Endothelial cell of hepatic sinusoid (primary cell): Measurements from ENCODE around the gene SEMA5B.

ENCODE experiments used
- in situ Hi-C: cut with HindIII; loops from 2 replicates; pipeline ENCODE4 v1.10.0; 2017; ENCODE audit warnings: low sequenced_read_pairs

Gene SEMA5B, protein sequence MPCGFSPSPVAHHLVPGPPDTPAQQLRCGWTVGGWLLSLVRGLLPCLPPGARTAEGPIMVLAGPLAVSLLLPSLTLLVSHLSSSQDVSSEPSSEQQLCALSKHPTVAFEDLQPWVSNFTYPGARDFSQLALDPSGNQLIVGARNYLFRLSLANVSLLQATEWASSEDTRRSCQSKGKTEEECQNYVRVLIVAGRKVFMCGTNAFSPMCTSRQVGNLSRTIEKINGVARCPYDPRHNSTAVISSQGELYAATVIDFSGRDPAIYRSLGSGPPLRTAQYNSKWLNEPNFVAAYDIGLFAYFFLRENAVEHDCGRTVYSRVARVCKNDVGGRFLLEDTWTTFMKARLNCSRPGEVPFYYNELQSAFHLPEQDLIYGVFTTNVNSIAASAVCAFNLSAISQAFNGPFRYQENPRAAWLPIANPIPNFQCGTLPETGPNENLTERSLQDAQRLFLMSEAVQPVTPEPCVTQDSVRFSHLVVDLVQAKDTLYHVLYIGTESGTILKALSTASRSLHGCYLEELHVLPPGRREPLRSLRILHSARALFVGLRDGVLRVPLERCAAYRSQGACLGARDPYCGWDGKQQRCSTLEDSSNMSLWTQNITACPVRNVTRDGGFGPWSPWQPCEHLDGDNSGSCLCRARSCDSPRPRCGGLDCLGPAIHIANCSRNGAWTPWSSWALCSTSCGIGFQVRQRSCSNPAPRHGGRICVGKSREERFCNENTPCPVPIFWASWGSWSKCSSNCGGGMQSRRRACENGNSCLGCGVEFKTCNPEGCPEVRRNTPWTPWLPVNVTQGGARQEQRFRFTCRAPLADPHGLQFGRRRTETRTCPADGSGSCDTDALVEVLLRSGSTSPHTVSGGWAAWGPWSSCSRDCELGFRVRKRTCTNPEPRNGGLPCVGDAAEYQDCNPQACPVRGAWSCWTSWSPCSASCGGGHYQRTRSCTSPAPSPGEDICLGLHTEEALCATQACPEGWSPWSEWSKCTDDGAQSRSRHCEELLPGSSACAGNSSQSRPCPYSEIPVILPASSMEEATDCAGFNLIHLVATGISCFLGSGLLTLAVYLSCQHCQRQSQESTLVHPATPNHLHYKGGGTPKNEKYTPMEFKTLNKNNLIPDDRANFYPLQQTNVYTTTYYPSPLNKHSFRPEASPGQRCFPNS

DNA sequence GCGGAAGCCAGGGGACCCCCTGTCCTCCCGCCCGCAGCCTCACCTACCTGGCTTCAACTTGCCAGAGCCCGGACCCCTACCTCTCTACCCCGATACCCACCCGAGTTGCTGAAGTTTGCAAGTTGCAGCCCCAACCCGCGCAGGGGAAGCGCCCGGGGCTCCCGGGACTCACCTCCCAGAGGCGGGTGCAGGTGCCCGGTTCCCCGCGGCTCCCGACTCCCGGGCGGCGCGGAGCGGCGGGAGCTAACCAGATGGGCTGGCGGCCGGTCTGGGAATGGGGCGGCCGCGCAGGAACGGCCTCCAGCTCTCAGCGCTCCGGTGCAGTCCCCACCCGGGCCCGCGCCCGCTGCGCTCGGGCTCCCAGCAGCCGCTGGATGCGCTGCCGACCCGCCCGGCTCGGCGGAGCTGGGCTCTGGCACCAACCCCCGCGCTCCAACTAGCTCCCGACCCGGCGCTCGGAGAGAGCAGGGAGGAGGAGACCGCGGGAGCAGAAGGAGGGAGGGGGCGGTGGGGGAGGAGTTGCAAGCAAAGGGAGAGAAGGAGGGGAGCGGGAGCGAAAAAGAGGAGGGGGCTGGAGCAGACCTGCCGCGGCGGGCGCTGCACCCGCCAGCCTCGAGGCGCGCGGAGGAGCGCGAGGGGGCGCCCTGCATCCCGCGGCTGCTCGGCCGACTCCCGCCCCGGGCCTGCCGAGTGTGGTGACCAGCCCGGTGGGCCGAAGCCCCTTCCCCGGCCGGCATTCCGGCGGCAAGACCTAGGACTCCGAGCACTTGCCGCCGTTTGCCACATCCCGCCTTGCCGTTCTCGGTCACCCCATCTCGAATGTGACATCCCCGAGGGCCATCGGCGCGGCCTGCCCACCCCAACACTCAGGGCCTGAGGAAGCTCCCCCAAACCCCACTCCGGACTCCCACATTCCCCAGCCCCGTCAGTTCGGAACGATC lies at the start of gene SEMA5B:
Gene SEMA5B (minus strand): TSS at position 472 of the 941 bp plus-strand sequence. CDS start 66,500 bp downstream, outside the sequence.
- in situ Hi-C loops = no loop called here

DNA sequence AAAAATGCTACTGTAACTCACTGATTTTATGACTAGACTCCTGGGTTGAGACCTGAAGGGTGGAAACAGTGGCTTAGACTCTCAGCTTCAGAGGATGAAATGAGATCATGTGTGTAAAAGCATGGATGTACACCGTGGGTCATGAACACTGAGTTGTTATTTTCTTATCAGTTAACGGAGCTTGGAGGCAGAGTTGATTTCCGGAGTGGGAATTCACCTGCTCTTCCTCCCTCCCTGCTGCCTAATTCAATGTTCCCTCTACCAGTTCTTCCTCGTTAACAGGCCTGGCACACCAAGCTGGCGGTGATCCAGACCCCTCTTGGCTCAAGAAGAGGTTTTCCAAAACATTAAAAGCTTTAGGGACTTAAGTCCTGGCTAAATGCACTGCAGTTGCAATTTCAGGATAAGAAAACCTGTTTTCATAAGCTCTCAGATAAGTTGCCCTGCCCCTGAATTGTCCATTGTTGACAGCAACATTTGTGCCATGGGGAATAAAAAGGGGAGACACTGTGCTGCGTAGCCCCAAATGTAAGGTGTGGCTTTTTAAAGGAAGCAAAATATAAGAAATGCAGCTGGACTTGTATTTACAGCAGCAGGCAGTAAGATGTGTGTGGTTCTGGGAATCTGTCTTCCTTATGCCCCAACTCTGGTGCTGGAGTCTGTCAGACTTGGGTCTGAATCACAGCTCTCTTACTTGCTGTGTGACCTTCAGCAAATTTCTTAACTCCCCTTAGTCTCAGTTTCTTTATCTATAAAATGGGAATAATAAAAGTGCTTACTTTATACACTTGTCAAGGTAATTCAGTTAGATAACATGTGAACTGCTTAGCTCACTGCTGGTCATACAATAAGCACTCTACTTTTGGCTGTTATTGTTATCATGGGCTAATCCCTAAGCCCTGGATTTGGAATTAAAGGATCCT lies 49.2 kb upstream of the SEMA5B start:
- in situ Hi-C loops = no loop called here

DNA sequence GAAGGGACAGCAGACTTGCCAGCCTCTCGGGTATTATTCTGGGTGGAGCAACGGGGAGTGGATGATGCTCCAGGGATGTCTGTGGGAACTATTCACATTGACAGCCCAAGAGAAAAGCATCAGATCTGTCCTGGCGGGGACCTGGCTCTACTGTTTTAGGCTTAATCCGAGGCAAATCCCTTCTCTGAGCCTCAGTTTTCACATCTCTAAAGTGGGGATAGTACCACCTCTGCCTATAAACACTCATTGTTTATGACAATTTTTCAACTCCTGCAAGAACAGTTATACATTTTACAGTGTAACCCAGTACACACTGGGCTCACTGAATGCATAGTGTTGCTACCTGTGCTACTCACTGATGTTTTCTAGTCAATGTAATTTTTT lies 48.5 kb upstream of the SEMA5B start:
- in situ Hi-C loops = no loop called here

GRCh38 chr3:123075359-123075758 lies 47.8 kb upstream of the SEMA5B start:
- in situ Hi-C loops = no loop called here

GRCh38 chr3:123072564-123072963 lies 45.0 kb upstream of the SEMA5B start:
- in situ Hi-C loops = no loop called here

DNA sequence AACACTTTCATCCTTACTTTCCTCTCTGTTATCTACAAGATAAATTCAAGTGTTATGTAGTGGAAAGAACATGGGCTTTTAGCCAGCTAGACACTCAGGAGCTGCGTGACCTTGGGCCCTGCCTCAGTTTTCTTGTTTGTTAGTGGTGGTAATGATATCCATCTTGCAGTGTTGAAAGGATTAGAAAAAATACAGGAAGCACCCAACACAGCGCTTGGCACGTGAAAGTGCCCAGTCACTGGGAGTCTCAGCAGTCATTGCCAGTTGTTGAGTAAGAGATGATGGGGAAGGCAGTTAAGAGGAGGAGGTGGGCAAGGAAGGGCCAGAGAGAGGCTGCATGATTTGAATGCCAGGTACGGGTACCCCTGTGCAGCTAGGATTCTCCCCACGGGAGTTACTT lies 44.6 kb upstream of the SEMA5B start:
- in situ Hi-C loops = no loop called here

GRCh38 chr3:123071581-123071980 lies 44.0 kb upstream of the SEMA5B start:
- in situ Hi-C loops = no loop called here

- in situ Hi-C loops = no loop called here
Measured at GRCh38 chr3:123071146-123071545, 43.6 kb upstream of the SEMA5B start.

- in situ Hi-C loops = no loop called here
Measured at GRCh38 chr3:123070510-123070909, 42.9 kb upstream of the SEMA5B start.

DNA sequence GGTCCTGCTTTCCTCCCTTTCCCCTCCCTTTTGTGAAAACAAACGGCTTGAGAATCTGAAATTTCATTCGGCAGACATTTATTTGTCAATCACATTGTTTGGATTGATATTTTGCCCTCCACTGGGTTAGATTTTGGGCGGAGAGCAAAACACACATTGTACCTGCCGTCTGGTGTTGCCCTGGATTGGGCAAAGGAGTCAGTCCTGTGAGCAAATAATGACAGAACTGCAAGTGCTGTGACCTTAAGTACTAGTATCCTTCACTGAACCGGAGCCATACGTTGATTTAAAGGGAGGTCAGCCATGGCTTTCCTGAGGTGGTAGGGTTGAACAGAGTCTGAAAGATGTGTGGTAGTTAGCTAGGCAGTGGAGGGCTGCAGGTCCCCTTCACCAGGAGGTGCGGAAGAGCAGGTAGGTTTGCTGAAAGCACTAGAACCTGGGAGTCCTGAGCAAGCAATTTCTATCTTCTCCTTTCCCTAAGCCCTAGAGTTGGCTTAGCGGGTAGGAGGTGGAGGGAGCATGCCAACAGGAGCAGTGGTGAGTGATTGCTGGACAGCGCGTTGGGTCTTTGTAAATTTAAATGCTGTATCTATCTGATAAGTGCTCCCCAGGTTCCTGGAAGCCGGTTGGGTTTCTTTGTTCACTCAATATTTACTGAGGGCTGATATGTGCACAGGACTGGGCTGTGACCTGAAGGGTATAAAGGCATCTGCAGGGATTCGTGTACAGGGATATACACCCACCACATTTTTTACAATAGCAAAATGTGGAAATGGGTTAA lies 41.2 kb upstream of the SEMA5B start:
- in situ Hi-C loops = no loop called here

DNA sequence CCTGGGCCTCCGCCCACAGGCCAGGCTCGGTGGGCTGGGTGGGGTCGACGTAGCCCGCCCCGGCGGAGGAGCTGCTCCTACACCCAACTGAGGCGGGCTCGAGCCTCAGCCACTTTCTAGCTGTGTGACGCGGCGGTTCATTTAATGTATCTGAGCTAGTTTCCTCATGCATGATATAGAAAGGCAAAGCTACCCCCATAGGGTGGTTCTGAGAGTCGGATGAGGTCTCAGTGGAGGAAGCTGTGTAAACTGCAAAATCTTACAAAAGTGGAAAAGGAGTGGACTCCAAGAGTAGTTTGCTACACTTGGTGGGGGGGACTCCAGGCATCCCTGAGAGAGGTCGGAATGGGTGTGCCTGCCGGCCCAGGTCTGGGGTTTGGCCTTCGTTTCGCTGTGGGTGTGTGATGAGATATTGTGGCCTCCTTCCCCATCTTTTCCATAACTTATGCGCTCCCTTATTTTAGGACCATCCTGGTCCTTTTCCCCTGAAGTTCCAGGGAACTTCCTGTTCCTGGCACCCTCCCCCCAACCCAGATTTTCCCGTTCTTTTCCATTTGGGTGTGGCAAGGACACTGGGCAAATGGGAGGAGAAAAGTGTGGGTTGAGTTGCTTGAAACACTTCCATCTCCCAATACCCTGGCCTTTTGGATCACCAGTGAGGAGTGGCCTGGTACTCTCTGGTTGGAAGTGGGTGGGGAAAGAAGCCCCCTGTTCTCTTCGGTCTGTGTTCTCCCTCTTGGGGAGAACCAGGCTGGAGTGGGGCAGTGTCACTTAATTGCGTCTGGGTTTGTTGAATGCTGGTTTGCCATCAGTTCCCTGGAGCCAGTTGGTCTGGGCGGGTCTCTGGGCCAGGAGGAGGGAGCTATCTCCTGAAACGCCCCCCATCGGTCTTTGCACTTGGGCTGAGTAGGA lies 40.4 kb upstream of the SEMA5B start:
- in situ Hi-C loops = no loop called here

DNA sequence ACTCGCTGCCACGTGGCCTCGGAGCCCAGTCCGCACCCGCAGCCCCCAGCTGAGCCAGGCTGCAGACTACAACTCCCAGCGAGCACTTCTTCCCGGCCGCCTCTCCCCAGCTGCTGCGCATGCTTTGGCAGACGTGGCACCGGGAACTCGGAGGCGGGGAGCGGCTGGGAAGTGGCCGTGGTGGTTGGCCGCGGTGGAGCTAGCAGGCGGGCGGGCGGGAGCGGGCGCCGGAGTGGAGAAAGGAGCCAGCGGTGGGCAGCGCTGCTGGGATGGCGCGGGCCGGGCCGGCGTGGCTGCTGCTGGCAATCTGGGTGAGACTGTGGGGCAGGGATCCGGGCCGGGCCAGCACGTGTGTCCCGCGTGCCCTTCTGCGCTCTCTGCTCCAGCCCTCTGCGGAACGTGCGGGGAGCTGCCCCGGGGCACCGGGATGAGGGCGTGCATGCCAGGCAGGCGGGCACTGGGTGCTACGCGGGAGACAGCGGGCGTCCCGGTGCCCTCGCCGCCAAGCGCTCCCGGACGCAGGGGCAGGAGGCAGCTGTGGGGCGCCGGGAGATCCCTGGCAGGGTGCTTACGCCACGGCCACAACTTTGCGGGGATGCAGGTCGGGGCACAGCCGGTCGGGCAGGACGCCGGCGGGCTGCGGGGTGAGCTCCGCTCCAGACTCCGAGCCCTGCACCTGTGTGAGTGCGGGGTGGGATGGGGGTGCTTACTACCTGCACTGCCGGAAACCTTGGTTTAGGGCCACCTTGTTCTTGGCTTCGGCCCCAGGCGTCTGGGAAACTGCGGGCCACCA lies 39.5 kb upstream of the SEMA5B start, which contains the start of gene PDIA5:
Gene PDIA5 (plus strand): TSS at position 130 of the 793 bp plus-strand sequence. CDS start 140 bp downstream, at position 270.
- in situ Hi-C loops = no loop called here

- in situ Hi-C loops = no loop called here
Measured at GRCh38 chr3:123066599-123066895, 39.0 kb upstream of the SEMA5B start.

DNA sequence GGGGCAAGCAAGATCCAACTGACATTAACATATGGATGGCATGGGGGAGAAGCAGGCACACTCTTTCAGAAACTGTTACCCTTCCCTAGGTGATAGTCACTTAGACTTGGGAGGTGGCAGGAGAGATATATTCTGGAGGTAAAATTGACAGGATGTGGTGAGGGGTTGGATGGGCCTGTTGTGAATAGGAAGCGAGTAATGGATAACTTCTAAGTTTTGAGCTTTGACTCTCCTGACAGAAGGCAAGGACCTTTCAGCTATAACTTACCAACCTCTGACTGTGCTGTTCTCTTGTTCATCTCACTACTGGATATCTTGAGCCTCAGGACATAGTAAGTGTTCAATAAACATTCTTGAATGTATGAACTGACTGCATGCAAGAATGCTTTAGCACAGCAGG lies 37.4 kb upstream of the SEMA5B start:
- in situ Hi-C loops = no loop called here

DNA sequence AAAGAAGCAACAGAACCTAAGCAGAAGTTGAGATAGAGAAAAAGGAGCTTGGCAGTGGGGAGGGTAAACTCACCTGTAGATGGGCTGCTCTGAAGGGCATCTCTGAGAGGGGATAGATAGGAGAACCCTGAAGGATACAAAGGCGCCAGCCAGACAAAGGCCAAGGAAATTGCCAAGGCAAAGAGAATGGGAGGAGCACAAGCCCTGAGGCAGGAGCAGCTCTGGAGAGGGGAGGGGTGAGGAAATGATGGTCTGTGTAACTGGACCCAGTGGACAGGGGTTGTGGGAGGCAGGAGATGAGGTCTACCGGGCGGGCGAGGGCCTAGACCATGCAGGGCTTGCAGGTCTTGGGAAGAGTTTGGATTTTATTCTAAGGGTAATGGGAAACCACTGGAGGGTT lies 36.9 kb upstream of the SEMA5B start:
- in situ Hi-C loops = no loop called here

- in situ Hi-C loops = no loop called here
Measured at GRCh38 chr3:123063034-123063433, 35.5 kb upstream of the SEMA5B start.

DNA sequence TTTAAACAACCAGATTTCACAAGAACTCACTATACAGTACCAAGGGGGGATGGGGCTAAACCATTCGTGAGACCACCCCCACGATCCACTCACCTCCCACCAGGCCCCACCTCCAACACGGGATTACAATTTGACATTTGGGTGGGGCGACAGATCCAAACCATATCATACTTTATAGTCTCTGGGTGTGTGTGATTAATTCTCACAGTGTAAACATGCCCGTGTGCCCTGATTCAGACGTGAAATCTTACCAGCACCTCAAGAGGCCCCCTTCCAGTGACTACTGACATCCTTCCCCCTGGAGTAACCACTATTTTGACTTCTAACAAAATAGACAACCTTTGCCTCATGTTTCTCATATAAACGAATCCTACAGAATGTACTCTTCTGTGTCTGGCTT lies 34.3 kb upstream of the SEMA5B start:
- in situ Hi-C loops = no loop called here
